GM12801 (cell line): ENCODE data around the gene ELL.

ENCODE experiments used
- CTCF ChIP-seq: IDR thresholded peaks from one replicate; pipeline ENCODE4 v1.5.1; 2011; ENCODE audit warnings: control low read depth; ENCODE audit not compliant: insufficient read length; ENCODE audit errors: extremely low read depth

Gene ELL

GRCh38 chr19:18475004-18475453 lies 46.8 kb downstream of the ELL start:
- no peak for TF ChIP-seq CTCF

GRCh38 chr19:18474366-18474887 lies 47.4 kb downstream of the ELL start:
- no peak for TF ChIP-seq CTCF

- TF ChIP-seq CTCF = no peak
Measured at GRCh38 chr19:18473706-18474087, 48.2 kb downstream of the ELL start.

- TF ChIP-seq CTCF = no peak
Measured at GRCh38 chr19:18473003-18473705, 48.7 kb downstream of the ELL start.

GRCh38 chr19:18470787-18471186 lies 51.1 kb downstream of the ELL start:
- TF ChIP-seq CTCF = no peak

- no peak for TF ChIP-seq CTCF
Measured at GRCh38 chr19:18469069-18469846, 52.6 kb downstream of the ELL start.

GRCh38 chr19:18468517-18468916 lies 53.4 kb downstream of the ELL start:
- no peak for TF ChIP-seq CTCF
